ENCODE results near the gene FOXP1. TPM values are rescaled to one million over a fixed set of nuclear protein-coding genes. Genes with fewer than 3 reads are reported as not detected.

The FOXP1 gene
- polyA plus RNA-seq, 1 donor (not counting 4 experiments of a cell fraction or from before 2014, with no cell fraction given), result 14.6 TPM

DNA sequence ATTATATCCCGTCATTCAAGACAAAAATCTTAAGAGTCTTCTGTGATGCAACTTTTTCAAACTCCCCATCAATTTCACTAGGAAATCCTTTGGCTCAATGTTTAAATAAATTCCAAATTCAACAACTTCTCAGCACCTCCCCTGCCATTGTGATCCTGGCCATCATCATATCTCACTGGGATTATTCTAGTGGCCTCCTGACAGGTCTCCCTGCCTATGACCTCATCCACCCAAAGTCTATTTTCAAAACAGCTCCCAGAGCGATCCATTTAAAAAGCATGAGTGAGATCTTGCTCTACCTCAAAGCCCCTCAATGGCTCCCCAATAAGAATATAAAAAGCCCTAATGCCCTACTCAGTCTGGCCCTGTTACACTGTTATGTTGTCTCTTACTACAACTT is 293.2 kb downstream of the FOXP1 start:
- Histone ChIP-seq H2AFZ (ENCODE audit: control insufficient read depth, low read length) (no peak overlapping the region), H3K9me1 (ENCODE audit: control insufficient read depth, extremely low read depth, insufficient read depth, low read length) (no peaks in the 10 kb centered on the region), H3K4me1 (ENCODE audit: control insufficient read depth, extremely low read depth, insufficient read depth, low read length) (no peaks in the 10 kb centered on the region), H3K36me3 (ENCODE audit: control insufficient read depth in 2 of 2, extremely low read depth in 1 of 2, insufficient read depth in 2 of 2, low read length in 2 of 2) (no peaks in the 10 kb centered on the region), H3K27me3 (ENCODE audit: control insufficient read depth, extremely low read depth, insufficient read depth, low read length) (no peaks in the 10 kb centered on the region), H3K4me2 (ENCODE audit: control insufficient read depth, extremely low read depth, insufficient read depth, low read depth, low read length) (no peak overlapping the region), H3K79me2 (ENCODE audit: control insufficient read depth, insufficient read depth, low read length) (no peaks in the 10 kb centered on the region), H3K4me3 (ENCODE audit: control insufficient read depth in 2 of 3, extremely low read depth in 1 of 3, insufficient read depth in 2 of 3, low read depth in 1 of 3, low read length in 3 of 3) (no peak overlapping the region), H3K9ac (ENCODE audit: control insufficient read depth, extremely low read depth, insufficient read depth, low read length) (no peak overlapping the region), H4K20me1 (ENCODE audit: control insufficient read depth, extremely low read depth, insufficient read depth, low read length) (no peaks in the 10 kb centered on the region), H3K9me3 (ENCODE audit: control insufficient read depth, low read depth, low read length) (no peaks in the 10 kb centered on the region), H3K27ac (ENCODE audit: control insufficient read depth, insufficient read depth, low read length) (no peak overlapping the region)
- dilution Hi-C loops (cut with MboI; ENCODE audit: extremely low pct_ligation_motif_present, low sequenced_read_pairs), result no loop called here
- DNase-seq (ENCODE audit: low read depth, low spot score) (no peak), FAIRE-seq (no peak)
- no peak for TF ChIP-seq EZH2 (IDR thresholded peaks at IDR 0.05; ENCODE audit: low read length)
- TF ChIP-seq, protein P1, sequence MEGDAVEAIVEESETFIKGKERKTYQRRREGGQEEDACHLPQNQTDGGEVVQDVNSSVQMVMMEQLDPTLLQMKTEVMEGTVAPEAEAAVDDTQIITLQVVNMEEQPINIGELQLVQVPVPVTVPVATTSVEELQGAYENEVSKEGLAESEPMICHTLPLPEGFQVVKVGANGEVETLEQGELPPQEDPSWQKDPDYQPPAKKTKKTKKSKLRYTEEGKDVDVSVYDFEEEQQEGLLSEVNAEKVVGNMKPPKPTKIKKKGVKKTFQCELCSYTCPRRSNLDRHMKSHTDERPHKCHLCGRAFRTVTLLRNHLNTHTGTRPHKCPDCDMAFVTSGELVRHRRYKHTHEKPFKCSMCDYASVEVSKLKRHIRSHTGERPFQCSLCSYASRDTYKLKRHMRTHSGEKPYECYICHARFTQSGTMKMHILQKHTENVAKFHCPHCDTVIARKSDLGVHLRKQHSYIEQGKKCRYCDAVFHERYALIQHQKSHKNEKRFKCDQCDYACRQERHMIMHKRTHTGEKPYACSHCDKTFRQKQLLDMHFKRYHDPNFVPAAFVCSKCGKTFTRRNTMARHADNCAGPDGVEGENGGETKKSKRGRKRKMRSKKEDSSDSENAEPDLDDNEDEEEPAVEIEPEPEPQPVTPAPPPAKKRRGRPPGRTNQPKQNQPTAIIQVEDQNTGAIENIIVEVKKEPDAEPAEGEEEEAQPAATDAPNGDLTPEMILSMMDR (optimal IDR thresholded peaks at IDR 0.05 in 1 of 3, IDR thresholded peaks at IDR 0.05 in 1 of 3, conservative IDR thresholded peaks at IDR 0.05 in 1 of 3; ENCODE audit: extremely low read depth in 1 of 3, insufficient read depth in 2 of 3, low read length in 3 of 3), result no peak

DNA sequence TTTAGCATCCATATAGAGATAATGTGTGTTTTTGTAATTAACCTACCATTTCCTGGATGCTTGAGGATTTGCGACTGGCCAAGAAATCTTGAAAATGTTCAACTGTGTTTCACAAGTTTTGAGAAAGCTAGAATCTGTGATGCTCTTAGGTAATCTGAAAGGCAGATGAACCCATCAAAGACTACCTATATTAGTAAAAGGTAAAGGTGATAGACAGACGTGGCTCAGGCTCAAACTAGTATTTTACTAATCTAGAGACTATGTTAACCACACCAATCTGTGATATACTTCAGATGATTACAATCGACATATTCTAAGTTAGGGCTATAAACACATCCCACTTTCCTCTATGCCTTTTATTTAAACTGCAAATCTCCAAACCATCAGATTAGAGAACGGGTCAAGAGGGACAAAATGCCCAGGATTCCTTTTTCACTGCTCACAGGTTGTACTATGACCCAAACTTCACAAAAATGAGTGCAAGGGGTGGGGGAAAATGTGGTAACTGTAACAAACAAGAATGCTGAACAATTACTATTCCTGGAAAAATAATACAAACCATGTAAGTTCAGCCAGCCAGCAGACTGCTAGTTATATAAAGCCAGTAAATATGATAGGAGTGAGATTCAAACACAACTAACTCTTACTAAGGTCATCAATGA is 295.1 kb downstream of the FOXP1 start:
- Histone ChIP-seq H4K20me1 (ENCODE audit: control insufficient read depth, extremely low read depth, insufficient read depth, low read length) (no peaks in the 10 kb centered on the region), H3K79me2 (ENCODE audit: control insufficient read depth, insufficient read depth, low read length) (no peaks in the 10 kb centered on the region), H2AFZ (ENCODE audit: control insufficient read depth, low read length) (no peak overlapping the region), H3K9me3 (ENCODE audit: control insufficient read depth, low read depth, low read length) (no peaks in the 10 kb centered on the region), H3K4me2 (ENCODE audit: control insufficient read depth, extremely low read depth, insufficient read depth, low read depth, low read length) (no peak overlapping the region), H3K9ac (ENCODE audit: control insufficient read depth, extremely low read depth, insufficient read depth, low read length) (no peak overlapping the region), H3K9me1 (ENCODE audit: control insufficient read depth, extremely low read depth, insufficient read depth, low read length) (no peaks in the 10 kb centered on the region), H3K4me3 (ENCODE audit: control insufficient read depth in 2 of 3, extremely low read depth in 1 of 3, insufficient read depth in 2 of 3, low read depth in 1 of 3, low read length in 3 of 3) (no peak overlapping the region), H3K27ac (ENCODE audit: control insufficient read depth, insufficient read depth, low read length) (no peak overlapping the region), H3K27me3 (ENCODE audit: control insufficient read depth, extremely low read depth, insufficient read depth, low read length) (no peaks in the 10 kb centered on the region), H3K4me1 (ENCODE audit: control insufficient read depth, extremely low read depth, insufficient read depth, low read length) (no peaks in the 10 kb centered on the region), H3K36me3 (ENCODE audit: control insufficient read depth in 2 of 2, extremely low read depth in 1 of 2, insufficient read depth in 2 of 2, low read length in 2 of 2) (no peaks in the 10 kb centered on the region)
- TF ChIP-seq EZH2 (IDR thresholded peaks at IDR 0.05; ENCODE audit: low read length), result no peak
- TF ChIP-seq, protein P1 (optimal IDR thresholded peaks at IDR 0.05 in 1 of 3, IDR thresholded peaks at IDR 0.05 in 1 of 3, conservative IDR thresholded peaks at IDR 0.05 in 1 of 3; ENCODE audit: extremely low read depth in 1 of 3, insufficient read depth in 2 of 3, low read length in 3 of 3), result no peak
- FAIRE-seq, result no peak
- no peak for DNase-seq (ENCODE audit: low read depth, low spot score)
- dilution Hi-C loops (cut with MboI; ENCODE audit: extremely low pct_ligation_motif_present, low sequenced_read_pairs), result no loop called here

Data from keratinocyte (primary cell).